NK-92 (cell line): ENCODE measurements around the gene DHRS7C.

Source experiments
- DNase-seq: peaks from one replicate; lab custom pipeline; 2025; ENCODE audit not compliant: unreplicated experiment; lab: John Stamatoyannopoulos, UW

Gene DHRS7C, protein sequence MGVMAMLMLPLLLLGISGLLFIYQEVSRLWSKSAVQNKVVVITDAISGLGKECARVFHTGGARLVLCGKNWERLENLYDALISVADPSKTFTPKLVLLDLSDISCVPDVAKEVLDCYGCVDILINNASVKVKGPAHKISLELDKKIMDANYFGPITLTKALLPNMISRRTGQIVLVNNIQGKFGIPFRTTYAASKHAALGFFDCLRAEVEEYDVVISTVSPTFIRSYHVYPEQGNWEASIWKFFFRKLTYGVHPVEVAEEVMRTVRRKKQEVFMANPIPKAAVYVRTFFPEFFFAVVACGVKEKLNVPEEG

GRCh38 chr17:9790889-9791876, at the start of gene DHRS7C:
Gene DHRS7C, minus strand, starts transcription at chr17:9791592. Its CDS starts 308 bp downstream, at chr17:9791284.
- DNase-seq, result no peak

- DNase-seq, result no peak
Measured at GRCh38 chr17:9839433-9839832, 48.0 kb upstream of the DHRS7C start.

- no peak for DNase-seq
Measured at GRCh38 chr17:9837551-9838471, 46.4 kb upstream of the DHRS7C start.

DNA sequence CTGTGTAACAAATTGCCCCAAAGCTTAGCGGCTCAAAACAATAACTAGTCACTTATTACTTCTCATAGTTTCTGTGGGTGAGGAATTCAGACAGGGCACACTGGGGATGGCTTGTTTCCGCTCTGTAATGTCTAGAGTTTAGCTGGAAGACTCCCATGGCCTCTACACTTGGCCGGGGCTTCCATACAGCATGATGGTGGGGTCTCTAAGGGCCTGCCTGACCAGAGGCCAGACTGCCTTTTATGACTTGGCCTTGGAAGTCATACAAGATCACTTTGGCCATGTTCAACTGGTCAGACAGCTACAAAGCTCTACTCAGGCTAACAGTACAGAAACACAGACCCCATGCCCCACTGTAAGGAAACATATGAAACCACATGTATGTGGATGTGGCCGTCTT, 42.5 kb upstream of the DHRS7C start:
- no peak for DNase-seq

- no peak for DNase-seq
Measured at GRCh38 chr17:9830711-9831110, 39.3 kb upstream of the DHRS7C start.

GRCh38 chr17:9829343-9829742, 38.0 kb upstream of the DHRS7C start:
- DNase-seq, result no peak

DNA sequence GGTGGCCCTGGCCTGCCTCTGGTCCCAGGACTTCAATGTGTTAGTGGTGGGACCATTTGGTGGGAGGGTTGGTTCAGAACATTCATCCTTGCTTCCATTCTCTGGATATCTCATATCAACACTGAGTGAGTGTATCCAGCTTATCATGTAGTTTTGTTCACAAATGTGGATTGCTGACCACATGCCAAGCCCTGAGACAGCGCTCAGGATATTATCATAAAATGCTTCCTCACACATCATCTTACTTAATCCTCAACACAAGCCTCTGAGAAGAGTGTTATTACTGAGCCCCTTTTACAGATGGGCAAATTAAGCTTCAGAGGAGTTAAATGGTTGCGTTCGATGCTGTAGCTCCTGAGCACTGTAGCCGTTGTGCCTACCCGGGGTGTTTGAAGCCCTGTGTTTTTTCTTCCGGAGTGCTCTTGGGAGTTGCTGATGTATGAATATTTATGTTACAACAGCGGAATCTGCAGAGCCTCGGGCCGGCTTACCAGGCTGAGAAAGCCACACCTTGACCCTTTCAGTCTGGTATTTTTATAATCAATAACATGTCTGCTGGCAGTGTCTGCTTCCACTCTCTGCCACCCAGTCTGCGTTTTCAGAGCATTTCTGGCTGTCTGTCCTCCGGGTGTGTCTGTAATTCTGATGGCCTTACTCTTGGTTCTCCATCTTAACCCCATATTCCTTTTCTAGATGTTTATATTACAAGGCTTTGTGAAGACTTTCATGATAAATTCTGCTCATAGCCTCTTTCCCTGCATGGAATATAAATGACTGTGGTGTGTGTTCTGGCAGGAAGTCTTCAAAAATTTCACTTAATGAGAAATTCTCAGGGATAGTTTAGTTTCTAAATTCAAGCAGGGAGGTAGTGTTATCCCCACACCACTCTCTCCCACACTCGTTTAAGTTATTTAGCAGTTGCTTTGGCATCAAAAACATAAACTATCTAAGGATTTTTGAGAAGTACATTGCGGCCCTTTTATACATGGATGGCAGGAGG, 37.2 kb upstream of the DHRS7C start:
- no peak for DNase-seq

- no peak for DNase-seq
Measured at GRCh38 chr17:9825641-9826150, 34.3 kb upstream of the DHRS7C start, which contains the start of gene GLP2R. Gene GLP2R, plus strand, starts transcription at chr17:9825924. Its CDS starts 140 bp downstream, at chr17:9826064.

GRCh38 chr17:9824797-9825338, 33.5 kb upstream of the DHRS7C start:
- DNase-seq, result no peak

GRCh38 chr17:9824094-9824493, 32.7 kb upstream of the DHRS7C start:
- DNase-seq, result no peak

DNA sequence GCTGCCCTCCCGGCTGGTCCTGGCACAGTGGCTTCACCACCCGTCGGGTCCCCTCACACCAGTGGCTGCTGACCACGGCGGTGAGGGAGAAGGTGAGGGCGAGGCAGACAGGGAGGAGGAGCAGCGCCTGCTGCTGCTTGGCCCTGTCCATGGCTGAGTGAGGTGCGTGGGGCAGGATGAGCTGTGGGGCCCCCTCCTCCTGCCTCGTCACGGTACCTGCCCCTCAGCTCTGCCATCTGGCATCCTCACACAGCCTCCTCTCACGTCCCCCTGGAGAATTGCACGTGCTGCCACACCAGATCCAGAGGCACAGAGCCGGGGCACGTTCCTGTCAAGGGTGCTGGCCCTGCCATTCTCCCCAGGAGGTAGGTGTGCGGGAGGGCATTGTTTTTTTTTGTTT, 30.5 kb upstream of the DHRS7C start, which contains the start of gene GSG1L2:
GSG1L2 (minus strand) TSS at position 159 of the 400 bp plus-strand sequence; CDS start at position 151, 8 bp downstream.
- no peak for DNase-seq

- DNase-seq, result no peak
Measured at GRCh38 chr17:9820448-9820847, 29.1 kb upstream of the DHRS7C start.

- DNase-seq, result no peak
Measured at GRCh38 chr17:9818760-9819159, 27.4 kb upstream of the DHRS7C start.

DNA sequence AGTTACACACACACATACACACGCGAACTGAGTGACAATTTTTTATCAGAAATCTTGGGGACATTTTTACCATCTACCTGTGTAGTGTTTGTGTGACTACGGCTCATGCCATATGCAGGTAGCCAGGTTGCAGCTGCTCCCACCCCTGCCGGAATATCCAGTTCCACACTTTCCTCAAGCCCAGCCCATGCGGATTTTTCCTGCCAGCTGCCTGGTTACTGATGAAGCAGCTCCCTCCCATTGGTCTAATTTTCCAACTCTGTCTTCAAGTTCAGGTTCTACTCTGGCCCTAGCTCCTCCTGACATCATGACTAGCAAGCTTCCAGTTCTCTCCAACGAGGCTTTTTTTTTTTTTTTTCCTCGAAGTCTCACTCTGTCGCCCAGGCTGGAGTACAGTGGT, 25.7 kb upstream of the DHRS7C start:
- no peak for DNase-seq

- no peak for DNase-seq
Measured at GRCh38 chr17:9816472-9816871, 25.1 kb upstream of the DHRS7C start.

GRCh38 chr17:9814337-9814945, 23.0 kb upstream of the DHRS7C start:
- DNase-seq, result no peak

GRCh38 chr17:9813166-9813565, 21.8 kb upstream of the DHRS7C start:
- DNase-seq, result no peak

GRCh38 chr17:9811537-9811936, 20.1 kb upstream of the DHRS7C start:
- DNase-seq, result no peak

- DNase-seq, result no peak
Measured at GRCh38 chr17:9811086-9811485, 19.7 kb upstream of the DHRS7C start.
